GM21526 (cell line): ENCODE results near the gene MYNN.

Experiments
- ATAC-seq: cut with Tn5 transposase; IDR thresholded peaks from one replicate; pipeline ENCODE4 v1.9.1; 2021; ENCODE audit warnings: moderate library complexity; ENCODE audit not compliant: unreplicated experiment, low FRiP score

MYNN gene

GRCh38 chr3:169774186-169774585 lies 990 bp downstream of the MYNN start:
- no peak for ATAC-seq

GRCh38 chr3:169777822-169778221 lies 4.6 kb downstream of the MYNN start:
- no peak for ATAC-seq

- ATAC-seq: no peak
Observed at GRCh38 chr3:169780742-169781141, 7.5 kb downstream of the MYNN start.

GRCh38 chr3:169781209-169781855 lies 8.1 kb downstream of the MYNN start:
- ATAC-seq: no peak

GRCh38 chr3:169787120-169787519 lies 13.9 kb downstream of the MYNN start:
- no peak for ATAC-seq

- ATAC-seq: no peak
Observed at GRCh38 chr3:169787791-169788190, 14.6 kb downstream of the MYNN start.

GRCh38 chr3:169790219-169790618 lies 17.0 kb downstream of the MYNN start:
- ATAC-seq: no peak

GRCh38 chr3:169790687-169791429 lies 17.7 kb downstream of the MYNN start:
- no peak for ATAC-seq

GRCh38 chr3:169792359-169792758 lies 19.2 kb downstream of the MYNN start:
- no peak for ATAC-seq

GRCh38 chr3:169804681-169805080 lies 31.5 kb downstream of the MYNN start:
- ATAC-seq: no peak

GRCh38 chr3:169809230-169809795 lies 36.1 kb downstream of the MYNN start:
- ATAC-seq: no peak

- no peak for ATAC-seq
Observed at GRCh38 chr3:169811631-169812331, 38.6 kb downstream of the MYNN start.

- ATAC-seq: peak; percentile 69
Observed at GRCh38 chr3:169812332-169813235, 39.4 kb downstream of the MYNN start, which contains the start of the genes LRRC34 and LRRIQ4. TSS of gene LRRC34 (minus strand) at chr3:169812904. CDS start at chr3:169812548, 356 bp downstream. TSS of gene LRRIQ4 (plus strand) at chr3:169812870. CDS start at chr3:169821922, 9,052 bp downstream.

GRCh38 chr3:169813278-169813677 lies 40.1 kb downstream of the MYNN start:
- ATAC-seq: no peak

- peak; percentile 90 for ATAC-seq
Observed at GRCh38 chr3:169813757-169814517, 40.7 kb downstream of the MYNN start.

- no peak for ATAC-seq
Observed at GRCh38 chr3:169815590-169816150, 42.5 kb downstream of the MYNN start.

GRCh38 chr3:169818316-169818715 lies 45.1 kb downstream of the MYNN start:
- ATAC-seq: no peak

- no peak for ATAC-seq
Observed at GRCh38 chr3:169822091-169822490, 48.9 kb downstream of the MYNN start.

- ATAC-seq: no peak
Observed at GRCh38 chr3:169822540-169822939, 49.3 kb downstream of the MYNN start.
